IPS-15b (cell line): ENCODE measurements around the gene SLAMF9.

Experiments
- H3K27me3 ChIP-seq: one replicate; pipeline ENCODE4 v1.6.1; 2013; ENCODE audit warnings: low read length; ENCODE audit not compliant: control insufficient read depth, insufficient read depth
- H3K36me3 ChIP-seq: one replicate; pipeline ENCODE4 v1.6.1; 2013; ENCODE audit warnings: low read length; ENCODE audit not compliant: control insufficient read depth, insufficient read depth
- H3K4me1 ChIP-seq: one replicate; pipeline ENCODE4 v1.6.1; 2013; ENCODE audit warnings: mild to moderate bottlenecking, low read length; ENCODE audit not compliant: control insufficient read depth, insufficient read depth
- H3K4me3 ChIP-seq: one replicate; pipeline ENCODE4 v1.5.1; 2013; ENCODE audit warnings: low read depth, low read length
- H3K9ac ChIP-seq: one replicate; pipeline ENCODE4 v1.6.1; 2013; ENCODE audit warnings: low read depth, mild to moderate bottlenecking, low read length
- H3K9me3 ChIP-seq: one replicate; pipeline ENCODE4 v1.6.1; 2013; ENCODE audit warnings: mild to moderate bottlenecking, low read length; ENCODE audit not compliant: control insufficient read depth, insufficient read depth

Gene SLAMF9

DNA sequence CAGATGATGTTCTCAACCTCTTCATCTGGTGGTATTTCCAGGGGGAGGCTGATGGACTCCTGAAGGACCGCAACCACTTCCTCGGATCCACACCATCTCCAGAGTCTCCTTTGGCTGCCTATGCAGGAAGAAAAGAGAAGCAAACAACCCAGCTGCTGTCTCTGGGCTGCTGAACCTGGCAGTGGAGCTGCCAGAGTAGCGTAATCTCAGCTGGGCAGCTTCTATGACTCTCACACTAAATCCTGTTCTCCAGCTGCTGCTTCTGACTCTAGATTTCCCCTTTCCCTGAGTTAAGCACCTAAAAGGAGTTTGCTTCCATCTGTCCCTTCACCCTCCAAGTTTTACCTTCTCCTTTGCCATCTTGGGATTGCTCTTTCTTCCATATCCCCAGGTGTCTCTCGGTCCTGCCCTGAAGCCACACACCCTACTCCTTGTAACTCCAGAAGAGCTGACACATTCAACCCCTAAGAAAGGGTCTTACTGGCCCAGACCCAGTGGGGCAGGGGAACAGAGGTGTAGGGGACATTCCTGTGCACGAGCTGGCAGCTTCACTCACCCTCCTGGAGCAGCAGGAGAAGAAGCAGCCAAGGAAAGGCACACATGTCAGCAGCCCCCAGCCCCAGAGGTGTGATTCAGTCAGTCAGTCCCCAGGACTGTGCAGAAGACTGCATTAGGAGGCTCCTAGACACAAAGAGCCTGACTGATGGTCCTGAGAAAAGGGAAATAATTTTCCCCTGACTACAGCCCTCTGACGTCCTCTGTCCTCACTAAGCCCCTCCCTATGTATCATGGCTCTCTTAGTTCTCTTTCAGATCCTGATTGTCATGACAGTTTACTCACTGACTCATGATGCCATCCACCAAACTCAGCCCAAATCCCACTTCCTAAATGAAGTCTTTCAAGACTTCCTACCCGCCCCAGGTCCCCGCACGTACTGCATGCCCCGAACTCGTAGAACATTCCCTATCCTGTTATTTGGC lies at the start of gene SLAMF9:
Gene SLAMF9 (minus strand): TSS at position 702 of the 980 bp plus-strand sequence. CDS start 100 bp downstream, at position 602.
- Histone ChIP-seq H3K9me3 (no peaks in the 10 kb centered on the region), H3K4me3 (no peak within 1 kb of the TSS), H3K9ac (no peak within 1 kb of the TSS), H3K36me3 (no peaks in the 10 kb centered on the region), H3K4me1 (no peaks in the 10 kb centered on the region), H3K27me3 (peaks cover 4% of the 10 kb centered on the region)

DNA sequence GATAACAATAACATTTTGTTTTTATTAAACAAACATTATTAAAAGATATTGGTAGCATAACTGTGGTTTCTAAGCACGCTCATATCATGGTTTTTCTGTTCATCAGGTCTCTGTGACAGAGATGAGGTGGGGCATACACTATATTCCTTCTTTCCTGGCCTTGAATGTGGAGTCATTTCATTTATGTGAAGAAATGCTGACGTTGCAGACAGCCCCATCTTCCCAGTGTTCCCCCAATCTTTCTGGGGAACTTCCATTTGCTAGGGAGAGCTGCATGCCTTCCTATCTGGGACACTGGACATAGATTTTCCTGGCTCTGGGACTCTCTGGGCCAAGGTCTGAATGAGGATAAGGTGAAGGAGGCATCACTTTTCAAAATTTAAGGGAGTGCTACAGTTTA lies 47.4 kb upstream of the SLAMF9 start:
- no peaks in the 10 kb centered on the region for H3K9me3 ChIP-seq
- no peaks in the 10 kb centered on the region for H3K27me3 ChIP-seq
- H3K36me3 ChIP-seq: no peaks in the 10 kb centered on the region

DNA sequence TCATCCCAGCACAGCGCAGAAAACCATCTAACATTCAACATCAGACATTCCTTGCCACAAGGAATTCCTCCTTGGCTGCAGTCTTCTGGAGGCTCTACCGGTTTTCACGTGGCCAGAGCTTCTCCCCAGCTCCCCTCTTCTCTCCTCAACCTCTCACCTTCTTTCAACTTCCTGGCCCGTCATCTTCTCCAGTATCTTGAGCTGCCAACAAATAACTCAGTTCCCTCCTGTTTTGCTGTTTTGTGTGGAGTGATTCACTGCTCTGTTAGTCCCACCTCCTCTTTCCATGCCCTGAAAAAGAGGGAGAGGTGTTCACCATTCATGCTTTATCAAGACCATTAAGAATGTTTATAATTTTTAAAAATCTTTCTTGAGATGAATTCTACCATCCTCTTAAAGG lies 45.2 kb upstream of the SLAMF9 start:
- Histone ChIP-seq H3K4me3 (no peak overlapping the region), H3K36me3 (no peaks in the 10 kb centered on the region), H3K9ac (no peak overlapping the region), H3K27me3 (no peaks in the 10 kb centered on the region), H3K9me3 (no peaks in the 10 kb centered on the region), H3K4me1 (no peaks in the 10 kb centered on the region)

More for the DNA sequence above, 47.4 kb upstream of the SLAMF9 start:
- Histone ChIP-seq H3K9ac (no peak overlapping the region), H3K4me3 (no peak overlapping the region), H3K4me1 (no peaks in the 10 kb centered on the region)

DNA sequence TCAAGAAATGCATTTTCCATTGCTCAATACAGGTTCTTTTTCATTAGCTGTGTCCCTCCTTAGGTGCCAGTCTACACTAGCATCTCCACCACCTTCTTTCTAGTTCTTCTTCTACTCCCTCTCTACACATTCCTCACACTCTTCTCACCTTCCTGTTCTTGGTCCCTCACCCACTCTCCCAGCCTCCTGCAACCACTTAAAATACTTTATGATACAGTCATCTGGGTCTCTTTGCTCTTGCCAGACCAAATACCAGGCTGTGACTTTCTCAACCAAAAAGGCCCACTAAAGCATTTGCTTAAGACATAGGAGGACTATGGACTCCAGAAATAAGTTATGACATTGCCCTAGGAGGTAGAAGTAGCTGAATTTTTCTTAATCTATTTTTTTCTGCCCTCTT lies 42.6 kb upstream of the SLAMF9 start:
- H3K9me3 ChIP-seq: no peaks in the 10 kb centered on the region
- H3K36me3 ChIP-seq: no peaks in the 10 kb centered on the region

DNA sequence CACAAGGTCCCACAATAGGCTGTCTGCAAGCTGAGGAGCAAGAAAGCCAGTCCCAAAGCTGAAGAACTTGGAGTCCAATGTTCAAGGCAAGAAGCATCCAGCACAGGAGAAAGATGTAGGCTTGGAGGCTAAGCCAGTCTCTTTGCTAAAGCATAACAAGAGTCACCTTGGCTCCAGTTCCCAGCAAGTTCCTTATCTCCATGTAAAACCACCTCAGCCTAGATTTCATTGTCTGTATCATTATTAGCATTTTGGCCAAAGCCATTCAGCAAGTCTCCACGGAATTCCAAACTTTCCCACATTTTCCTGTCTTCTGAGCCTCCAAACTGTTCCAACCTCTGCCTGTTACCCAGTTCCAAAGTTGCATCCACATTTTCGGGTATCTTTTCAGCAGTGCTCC lies 40.9 kb upstream of the SLAMF9 start:
- H3K4me1 ChIP-seq: peaks cover 4% of the 10 kb centered on the region
- H3K9ac ChIP-seq: no peak overlapping the region
- no peak overlapping the region for H3K4me3 ChIP-seq
- no peaks in the 10 kb centered on the region for H3K9me3 ChIP-seq
- no peaks in the 10 kb centered on the region for H3K27me3 ChIP-seq
- H3K36me3 ChIP-seq: no peaks in the 10 kb centered on the region

More for the DNA sequence above, 42.6 kb upstream of the SLAMF9 start:
- Histone ChIP-seq H3K9ac (no peak overlapping the region), H3K27me3 (no peaks in the 10 kb centered on the region), H3K4me3 (no peak overlapping the region), H3K4me1 (no peaks in the 10 kb centered on the region)

DNA sequence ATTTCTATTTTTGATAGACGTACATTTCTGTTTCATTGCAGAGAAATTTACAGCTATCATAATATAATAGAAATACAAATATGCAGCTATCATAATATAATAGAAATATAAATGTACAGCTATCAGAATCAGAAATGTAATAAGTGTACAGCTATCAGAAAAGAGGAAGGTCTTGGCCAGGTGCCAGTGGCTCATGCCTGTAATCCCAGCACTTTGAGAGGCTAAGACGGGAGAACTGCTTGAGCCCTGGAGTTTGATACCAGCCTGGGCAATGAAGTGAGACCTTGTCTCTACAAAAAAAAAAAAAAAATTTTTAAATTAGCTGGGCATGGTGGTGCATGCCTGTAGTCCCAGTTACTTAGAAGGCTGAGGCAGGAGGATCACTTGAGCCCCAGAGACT lies 39.9 kb upstream of the SLAMF9 start:
- H3K4me3 ChIP-seq: no peak overlapping the region
- no peaks in the 10 kb centered on the region for H3K36me3 ChIP-seq
- H3K9ac ChIP-seq: no peak overlapping the region
- no peaks in the 10 kb centered on the region for H3K9me3 ChIP-seq
- H3K4me1 ChIP-seq: peaks cover 4% of the 10 kb centered on the region
- H3K27me3 ChIP-seq: no peaks in the 10 kb centered on the region

DNA sequence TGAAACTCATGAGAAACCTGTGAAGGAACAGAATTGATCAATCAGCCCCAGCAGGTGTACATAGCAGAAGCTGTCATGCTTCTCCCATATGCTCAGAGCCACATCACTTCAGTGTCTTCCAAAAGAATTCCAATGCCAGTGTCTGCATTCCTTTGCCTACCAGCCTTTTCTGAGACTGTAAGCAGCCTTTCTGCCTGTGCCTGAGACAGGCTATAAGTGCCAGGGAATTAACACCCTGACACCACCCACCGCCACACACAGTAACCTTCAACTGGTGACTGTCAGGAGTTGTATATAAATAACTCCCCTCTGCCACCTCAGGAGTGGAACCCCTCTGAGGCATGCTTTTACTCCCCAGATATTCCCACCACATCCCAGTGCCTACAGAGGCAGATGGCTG lies 38.1 kb upstream of the SLAMF9 start:
- Histone ChIP-seq H3K9me3 (no peaks in the 10 kb centered on the region), H3K4me1 (peaks cover 4% of the 10 kb centered on the region), H3K27me3 (no peaks in the 10 kb centered on the region), H3K9ac (no peak overlapping the region), H3K4me3 (no peak overlapping the region), H3K36me3 (no peaks in the 10 kb centered on the region)

DNA sequence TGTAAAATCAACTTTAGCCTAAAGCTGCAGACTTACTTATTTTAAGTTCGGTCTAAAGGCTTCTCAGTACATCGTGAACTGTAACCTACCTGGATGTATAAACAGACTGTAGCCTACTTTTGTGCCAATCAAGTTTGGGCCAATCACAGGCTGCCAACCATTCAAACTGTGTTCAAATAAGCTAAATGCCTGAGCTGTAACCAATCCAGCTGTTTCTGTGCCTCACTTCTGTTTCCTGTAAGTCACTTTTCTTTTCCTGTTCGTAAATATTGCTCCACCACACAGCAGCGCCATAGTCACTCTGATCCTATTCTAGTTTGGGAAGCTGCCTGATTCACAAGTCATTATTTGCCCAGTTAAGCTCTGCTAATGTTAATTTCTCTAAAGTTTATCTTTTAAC lies 37.5 kb upstream of the SLAMF9 start:
- Histone ChIP-seq H3K4me1 (peaks cover 4% of the 10 kb centered on the region), H3K9me3 (no peaks in the 10 kb centered on the region), H3K27me3 (no peaks in the 10 kb centered on the region), H3K9ac (no peak overlapping the region), H3K36me3 (no peaks in the 10 kb centered on the region), H3K4me3 (no peak overlapping the region)

DNA sequence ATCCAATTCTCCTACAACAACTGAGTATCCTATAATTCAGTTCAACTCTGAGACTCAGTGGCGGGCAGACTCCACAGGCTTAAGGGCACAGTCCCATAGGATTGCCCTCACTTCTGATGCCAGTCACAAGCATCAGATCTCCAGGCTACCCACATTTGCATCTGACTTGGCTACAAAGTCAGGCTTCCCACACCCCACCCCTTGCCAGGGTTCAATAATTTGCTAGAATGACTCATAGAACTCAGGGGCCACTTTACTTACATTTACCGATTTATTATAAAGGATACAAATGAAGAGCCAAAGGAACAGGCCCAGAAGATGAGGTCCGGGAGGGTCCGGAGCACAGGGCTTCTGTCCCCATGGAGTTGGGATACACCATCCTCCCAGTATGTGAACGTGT lies 36.0 kb upstream of the SLAMF9 start:
- no peak overlapping the region for H3K9ac ChIP-seq
- no peaks in the 10 kb centered on the region for H3K27me3 ChIP-seq
- H3K36me3 ChIP-seq: no peaks in the 10 kb centered on the region
- H3K9me3 ChIP-seq: no peaks in the 10 kb centered on the region
- peaks cover 4% of the 10 kb centered on the region for H3K4me1 ChIP-seq
- H3K4me3 ChIP-seq: no peak overlapping the region

DNA sequence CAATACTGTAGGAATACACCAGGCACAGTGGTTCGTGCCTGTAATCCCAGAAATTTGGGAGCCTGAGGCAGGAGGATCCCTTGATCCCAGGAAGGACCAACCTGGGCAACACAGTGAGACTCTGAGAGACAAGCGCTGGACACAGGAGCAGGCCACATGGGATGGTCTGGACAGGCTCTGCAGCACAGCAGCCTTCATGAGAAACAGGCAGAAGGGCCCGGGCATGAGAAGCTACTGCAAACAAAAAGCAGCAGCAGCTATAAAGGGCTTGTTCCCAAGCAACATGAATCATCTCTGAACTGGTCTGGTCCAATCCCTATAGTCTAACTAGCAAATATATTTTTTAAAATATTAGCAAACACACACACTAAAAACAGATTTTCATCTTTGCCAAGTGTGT lies 35.5 kb upstream of the SLAMF9 start:
- peaks cover 4% of the 10 kb centered on the region for H3K4me1 ChIP-seq
- no peaks in the 10 kb centered on the region for H3K9me3 ChIP-seq
- H3K27me3 ChIP-seq: no peaks in the 10 kb centered on the region
- no peaks in the 10 kb centered on the region for H3K36me3 ChIP-seq
- no peak overlapping the region for H3K4me3 ChIP-seq
- H3K9ac ChIP-seq: no peak overlapping the region

DNA sequence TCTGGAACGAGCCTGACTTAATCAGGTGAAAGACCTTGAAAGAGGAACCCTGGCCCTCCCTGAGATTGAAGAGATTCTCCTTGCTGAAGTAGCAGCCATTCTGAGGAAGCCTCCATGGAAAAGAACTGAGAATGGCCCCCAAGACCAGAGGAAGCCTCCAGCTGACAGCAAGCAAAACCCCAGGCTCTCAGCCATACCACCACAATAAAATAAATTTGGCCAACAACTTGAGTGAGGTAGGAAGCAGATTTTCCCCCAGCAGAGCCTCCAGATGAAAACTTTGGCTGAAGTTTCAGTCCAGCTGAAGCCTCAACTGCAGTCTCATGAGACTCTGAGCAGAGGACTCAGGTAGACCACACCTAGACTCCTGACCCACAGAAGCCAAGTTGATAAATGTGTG lies 34.0 kb upstream of the SLAMF9 start:
- Histone ChIP-seq H3K4me1 (peaks cover 4% of the 10 kb centered on the region), H3K4me3 (no peak overlapping the region), H3K36me3 (no peaks in the 10 kb centered on the region), H3K27me3 (no peaks in the 10 kb centered on the region), H3K9me3 (no peaks in the 10 kb centered on the region), H3K9ac (no peak overlapping the region)

DNA sequence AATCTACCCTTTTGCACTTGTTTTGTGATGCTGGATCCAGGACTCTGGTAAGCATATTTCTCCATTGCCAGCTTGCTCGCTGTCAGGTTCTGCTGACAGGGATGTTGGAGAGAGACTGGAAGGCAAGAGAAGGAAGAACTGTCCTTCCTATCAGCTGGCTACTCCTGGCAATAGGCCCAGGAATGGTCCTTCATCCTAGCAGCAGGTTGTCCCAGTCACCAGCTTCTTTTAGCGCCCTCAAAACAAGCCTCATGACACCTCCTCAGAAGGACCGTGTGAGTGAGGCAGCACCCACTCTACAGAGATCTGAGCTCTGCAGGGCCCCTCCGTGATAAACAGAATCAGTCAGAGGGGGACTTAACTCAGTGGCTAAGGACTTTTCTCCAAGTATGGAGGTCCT lies 33.1 kb upstream of the SLAMF9 start:
- H3K4me3 ChIP-seq: no peak overlapping the region
- no peaks in the 10 kb centered on the region for H3K36me3 ChIP-seq
- peaks cover 4% of the 10 kb centered on the region for H3K4me1 ChIP-seq
- no peaks in the 10 kb centered on the region for H3K9me3 ChIP-seq
- no peak overlapping the region for H3K9ac ChIP-seq
- no peaks in the 10 kb centered on the region for H3K27me3 ChIP-seq
